Activated CD4-positive, alpha-beta T cell treated with anti-CD3 and anti-CD28 coated beads for 1 hour (primary cell): ENCODE data around the gene RBX1.
"Not testable (repeated sequence)": the region's sequence is repeated elsewhere in the genome, so short reads cannot be mapped to it uniquely, and the experiment has no call there.

Experiments
- DNase-seq: peaks from one replicate; pipeline ENCODE4 v3.0.0-alpha.2; 2020

The RBX1 gene

GRCh38 chr22:40973144-40973543, 22.0 kb downstream of the RBX1 start:
- DNase-seq, result no peak

- no peak for DNase-seq
These were observed 24.2 kb downstream of the RBX1 start for GRCh38 chr22:40975366-40975765.

GRCh38 chr22:40976866-40977700, 25.9 kb downstream of the RBX1 start:
- DNase-seq, result no peak

GRCh38 chr22:40979198-40979597, 28.0 kb downstream of the RBX1 start:
- no peak for DNase-seq

GRCh38 chr22:40979871-40980270, 28.7 kb downstream of the RBX1 start:
- no peak for DNase-seq

- DNase-seq, result no peak
These were observed 31.6 kb downstream of the RBX1 start for GRCh38 chr22:40982482-40983385.

GRCh38 chr22:40991298-40991697, 40.1 kb downstream of the RBX1 start:
- no peak for DNase-seq

- no peak for DNase-seq
These were observed 44.6 kb downstream of the RBX1 start for GRCh38 chr22:40995821-40996220.

- DNase-seq, result no peak
These were observed 46.3 kb downstream of the RBX1 start for GRCh38 chr22:40997520-40997919.

GRCh38 chr22:41000040-41000565, 48.9 kb downstream of the RBX1 start:
- no peak for DNase-seq

- DNase-seq, result no peak
These were observed 50.0 kb downstream of the RBX1 start for GRCh38 chr22:41000941-41001721.

- DNase-seq, result no peak
These were observed 50.5 kb downstream of the RBX1 start for GRCh38 chr22:41001722-41002122.

- not testable (repeated sequence) for DNase-seq
These were observed 51.2 kb downstream of the RBX1 start for GRCh38 chr22:41002386-41002785.

GRCh38 chr22:41003066-41003465, 51.9 kb downstream of the RBX1 start:
- DNase-seq, result no peak

- DNase-seq, result no peak
These were observed 52.8 kb downstream of the RBX1 start for GRCh38 chr22:41003976-41004375.

GRCh38 chr22:41009222-41009948, 58.2 kb downstream of the RBX1 start:
- DNase-seq, result no peak

GRCh38 chr22:41015003-41015402, 63.8 kb downstream of the RBX1 start:
- no peak for DNase-seq

- no peak for DNase-seq
These were observed 70.0 kb downstream of the RBX1 start for GRCh38 chr22:41021061-41021612.

- DNase-seq, result peak; percentile 26
These were observed 70.7 kb downstream of the RBX1 start for GRCh38 chr22:41021613-41022454.

GRCh38 chr22:41022470-41023298, 71.5 kb downstream of the RBX1 start:
- DNase-seq, result peak; percentile 67
